ENCODE measurements around the gene GRID1.

The GRID1 gene

DNA sequence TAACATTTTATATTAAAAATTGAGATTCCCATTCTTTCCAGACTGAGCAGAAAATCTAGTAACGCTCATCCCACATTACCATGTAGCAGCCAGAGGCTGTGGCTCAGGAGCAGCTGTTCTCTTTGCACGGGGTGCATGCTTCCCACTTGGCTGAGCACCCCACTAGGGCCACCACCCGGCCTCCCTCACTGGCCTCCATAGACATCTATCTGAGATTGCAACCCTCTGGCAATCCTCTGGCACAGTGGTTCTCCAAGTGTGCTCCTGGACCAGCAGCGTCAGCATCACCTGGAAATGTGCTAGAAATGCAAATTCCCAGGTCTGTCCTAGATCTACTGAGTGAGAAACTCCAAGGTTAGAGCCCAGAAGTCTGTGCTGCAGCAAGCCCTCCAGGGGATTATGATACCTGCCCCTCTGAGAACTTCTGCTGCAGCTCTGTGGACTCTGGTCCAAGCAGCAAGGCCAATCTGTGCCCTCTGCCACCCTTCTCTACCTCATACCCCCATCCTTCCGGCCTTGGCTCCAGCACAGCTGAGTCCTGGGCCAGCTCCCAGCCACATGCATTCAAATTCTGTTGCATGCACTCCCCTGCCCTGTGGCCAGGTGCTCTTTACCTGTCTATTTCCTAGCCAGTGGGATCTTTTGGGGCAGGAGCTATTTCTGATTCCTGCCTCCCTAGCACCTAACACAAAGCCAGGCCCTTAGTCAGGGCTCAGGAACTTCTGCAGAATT, 301.5 kb downstream of the GRID1 start:
- no peak for DNase-seq (ENCODE audit: low read depth, low spot score)

DNA sequence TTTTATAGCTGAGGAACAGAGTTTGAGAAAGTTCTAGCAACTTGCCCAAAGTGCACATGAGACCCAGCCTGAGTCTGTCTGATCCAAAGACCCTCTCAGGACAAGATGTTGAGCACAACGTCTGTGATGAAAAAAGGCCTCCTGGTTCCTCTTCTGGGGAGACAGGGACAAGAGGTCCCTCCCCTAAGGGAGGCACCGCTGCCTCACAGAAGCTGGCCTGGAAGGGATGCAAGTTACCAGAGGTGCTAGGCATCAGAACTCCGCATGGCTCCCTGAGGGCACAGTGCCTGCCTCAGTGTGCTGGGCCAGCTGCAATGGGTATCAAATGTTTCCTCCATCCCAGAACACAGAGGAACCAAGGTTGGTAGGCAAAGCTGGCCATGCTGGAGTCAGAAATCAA, 302.4 kb downstream of the GRID1 start:
- DNase-seq (ENCODE audit: low read depth, low spot score), result no peak

DNA sequence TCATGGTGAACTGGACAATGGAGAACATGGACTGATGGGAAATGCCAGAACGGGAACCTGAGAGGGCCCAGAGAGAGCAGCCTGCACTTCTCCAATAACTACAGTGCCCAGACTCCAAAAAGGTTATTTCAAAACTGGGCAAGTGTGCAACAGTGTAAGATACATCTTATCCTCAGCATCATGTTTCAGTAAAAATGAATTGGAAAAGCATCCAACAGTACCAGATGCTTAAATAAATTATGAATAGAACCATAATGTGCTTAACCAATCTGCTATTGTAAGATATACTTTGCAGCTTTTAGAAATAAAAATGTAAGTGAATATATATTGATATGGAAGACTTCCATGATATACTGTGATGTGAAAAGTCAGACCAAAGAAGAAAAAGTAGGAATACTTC, 303.3 kb downstream of the GRID1 start:
- no peak for DNase-seq (ENCODE audit: low read depth, low spot score)

DNA sequence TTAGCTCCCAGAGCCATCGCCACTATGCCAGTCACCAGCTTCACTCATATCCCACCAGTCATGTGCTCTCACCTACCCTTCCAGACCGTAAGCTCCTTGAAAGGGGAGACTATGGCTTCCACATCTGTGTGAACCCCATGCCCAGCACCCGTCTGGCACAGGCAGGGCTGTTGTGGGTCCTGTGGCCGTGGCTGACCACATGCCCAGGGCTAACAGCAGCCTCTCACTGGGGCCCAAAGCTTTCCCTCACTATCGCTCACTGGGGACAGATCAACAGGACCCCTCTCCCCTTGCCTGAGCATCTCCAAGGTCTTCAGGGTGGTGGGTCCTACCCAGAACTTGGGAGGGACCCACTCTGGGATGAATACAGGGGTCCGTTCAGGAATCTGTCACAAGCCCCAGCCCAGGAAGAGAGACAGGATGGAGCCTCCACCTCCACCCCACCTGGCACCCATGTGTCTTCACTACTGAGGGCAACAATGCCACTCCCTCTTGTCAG, 303.9 kb downstream of the GRID1 start:
- no peak for DNase-seq (ENCODE audit: low read depth, low spot score)

DNA sequence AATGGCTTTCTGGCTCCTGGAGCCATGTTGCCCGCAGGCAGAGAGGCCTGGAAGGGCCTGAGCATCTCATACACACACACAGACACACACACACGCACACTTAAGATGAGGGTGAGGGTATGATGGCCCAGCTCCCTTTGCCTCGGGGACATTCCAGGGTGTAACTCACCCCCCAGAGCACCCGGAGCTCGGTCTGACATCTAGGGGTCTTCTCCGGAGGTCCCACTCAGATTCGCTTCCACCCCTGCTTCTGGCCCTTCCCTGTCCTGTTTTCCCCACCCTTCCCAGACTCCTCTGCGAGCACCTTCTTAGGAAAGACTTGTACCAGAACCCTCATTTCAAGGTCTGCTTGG, 304.4 kb downstream of the GRID1 start:
- DNase-seq (ENCODE audit: low read depth, low spot score), result no peak

DNA sequence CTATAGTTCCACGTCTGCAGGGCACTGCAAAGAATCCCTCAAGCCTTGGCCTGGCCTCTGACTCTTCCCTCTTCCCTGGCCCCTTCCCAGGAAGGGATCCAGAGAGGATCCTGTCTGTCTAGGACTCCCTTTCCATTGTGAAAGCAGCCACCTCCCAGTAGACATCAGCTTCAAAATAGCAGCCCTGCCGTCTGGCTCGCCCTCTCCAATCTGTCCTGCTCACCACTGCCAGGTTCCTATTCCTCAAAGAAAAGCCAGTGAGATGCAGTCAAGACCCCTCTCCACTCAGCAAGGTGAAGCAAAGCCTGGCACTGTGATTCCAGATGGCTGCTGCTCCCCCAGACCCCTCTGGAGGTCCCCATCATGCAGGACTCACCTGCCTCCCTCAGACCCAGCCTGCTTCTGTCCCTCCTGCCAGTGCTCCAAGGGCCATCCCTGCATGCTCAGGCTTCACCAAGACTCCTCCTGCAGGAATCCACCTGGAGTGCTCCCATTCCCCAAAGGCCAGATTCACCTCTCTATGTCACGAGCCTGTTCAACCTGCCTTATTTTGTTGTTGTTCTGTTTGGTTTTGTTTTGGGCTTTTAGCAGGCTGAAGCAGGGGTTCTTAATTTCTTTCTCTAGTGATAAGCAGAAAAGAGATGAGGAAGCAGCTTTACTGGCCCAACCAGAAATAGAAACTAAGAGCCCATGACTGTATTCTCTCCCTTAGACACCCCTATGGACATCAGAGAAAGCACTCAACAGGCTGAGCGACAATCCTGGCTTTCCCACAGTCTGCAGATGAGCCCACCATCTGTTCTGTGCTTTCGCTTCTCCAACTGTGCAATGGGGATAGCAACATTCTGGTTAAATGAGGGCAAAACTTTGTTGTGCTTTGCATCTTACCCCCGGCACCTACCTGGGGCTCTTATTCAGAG, 305.1 kb downstream of the GRID1 start:
- no peak for DNase-seq (ENCODE audit: low read depth, low spot score)

DNA sequence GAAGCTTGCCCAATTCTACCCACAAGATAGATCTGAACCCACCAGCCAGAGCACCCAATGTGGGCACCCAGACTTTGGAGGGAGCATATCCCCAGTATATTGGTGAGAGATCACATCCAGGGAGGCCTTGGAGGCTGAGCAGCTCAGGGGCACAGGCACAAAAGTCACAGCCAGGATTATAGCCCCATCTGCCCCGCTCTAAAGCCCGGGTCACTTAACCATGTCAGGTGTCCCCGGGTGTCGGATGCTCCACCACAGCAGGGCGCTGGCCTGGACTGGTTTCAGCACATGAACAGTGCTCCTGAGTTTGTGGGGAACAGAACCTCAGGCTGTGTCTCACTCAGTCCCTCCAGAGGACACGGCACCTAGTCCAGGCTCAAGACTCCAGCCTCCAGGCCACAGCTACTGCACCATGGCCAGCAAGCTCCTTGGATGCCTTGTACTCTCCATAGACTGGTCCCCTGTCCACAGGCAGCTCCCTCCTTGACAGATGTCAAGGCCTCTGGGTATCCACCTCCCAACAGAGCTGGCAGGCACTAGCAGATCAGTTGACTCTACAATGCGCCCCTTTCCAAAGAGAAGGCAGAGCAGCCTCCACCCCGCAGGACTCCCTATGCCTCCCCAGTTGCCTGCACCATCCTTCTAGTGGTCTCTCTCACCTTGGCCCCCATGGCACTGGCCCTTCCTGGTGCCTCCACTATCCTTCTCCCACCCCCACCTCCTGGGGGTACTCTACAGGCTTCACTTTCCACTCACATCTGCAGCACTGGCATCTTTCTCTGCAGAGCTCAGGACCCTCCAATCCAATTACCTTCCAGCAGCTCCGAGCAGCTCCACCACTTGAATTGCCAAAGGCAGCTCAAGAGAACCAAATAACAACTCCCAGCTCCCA, 306.0 kb downstream of the GRID1 start:
- DNase-seq (ENCODE audit: low read depth, low spot score), result no peak

DNA sequence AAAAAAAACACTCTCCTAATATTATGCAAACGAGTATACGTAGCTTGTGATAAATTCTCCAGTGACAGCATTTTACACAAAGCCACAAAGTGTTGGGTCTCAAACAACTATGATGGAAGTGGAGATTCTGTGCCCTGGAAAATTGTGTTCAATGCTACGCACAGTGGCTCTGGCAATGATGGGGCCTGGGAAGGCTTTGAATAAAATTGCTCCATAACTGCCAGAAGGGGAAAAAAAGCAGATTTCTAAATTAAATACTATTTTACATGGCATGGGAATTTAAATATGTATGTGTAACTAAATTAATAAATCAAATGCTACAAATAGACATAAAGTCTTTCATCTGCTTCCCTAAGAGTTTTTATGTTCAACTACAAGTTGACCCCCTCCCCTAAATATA, 306.7 kb downstream of the GRID1 start:
- no peak for DNase-seq (ENCODE audit: low read depth, low spot score)

DNA sequence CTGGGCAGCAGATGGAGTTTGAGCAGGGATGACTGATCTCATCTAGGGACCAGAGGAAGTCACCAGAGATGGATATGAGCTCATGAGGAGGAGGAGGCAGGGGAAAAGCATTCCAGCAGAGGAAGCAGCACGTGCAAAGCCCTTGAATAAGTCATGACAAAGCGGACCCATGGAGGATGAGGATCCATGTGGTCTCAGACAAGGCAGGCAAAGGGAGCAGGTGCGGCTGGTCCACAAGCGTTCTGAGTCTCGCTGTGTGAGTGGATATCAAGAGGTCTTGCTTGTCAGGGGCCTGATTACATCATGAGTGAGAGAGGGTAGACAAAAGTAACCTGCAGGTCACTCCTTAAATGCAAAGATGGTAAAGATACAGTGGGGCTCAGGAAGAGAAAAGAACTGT, 307.6 kb downstream of the GRID1 start:
- no peak for DNase-seq (ENCODE audit: low read depth, low spot score)

DNA sequence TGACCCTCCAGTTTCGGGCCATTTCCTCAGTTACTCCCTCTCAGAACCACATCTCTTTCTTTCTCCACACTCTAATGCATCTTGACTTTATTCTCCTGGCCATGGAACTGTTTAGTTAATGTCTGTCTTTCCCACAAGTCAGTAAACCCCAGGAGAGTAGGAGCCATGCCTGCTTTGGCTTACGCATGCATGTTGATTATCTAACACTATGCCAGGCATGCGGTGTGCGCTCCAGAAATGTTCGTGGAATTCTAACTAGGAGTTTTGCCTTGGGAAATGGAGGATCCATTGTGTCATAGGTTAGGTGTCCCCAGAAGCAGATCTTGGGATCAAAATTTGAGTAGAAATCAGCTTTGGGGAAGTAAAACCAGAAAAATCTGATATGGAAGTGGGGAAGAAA, 308.9 kb downstream of the GRID1 start:
- DNase-seq (ENCODE audit: low read depth, low spot score), result no peak

DNA sequence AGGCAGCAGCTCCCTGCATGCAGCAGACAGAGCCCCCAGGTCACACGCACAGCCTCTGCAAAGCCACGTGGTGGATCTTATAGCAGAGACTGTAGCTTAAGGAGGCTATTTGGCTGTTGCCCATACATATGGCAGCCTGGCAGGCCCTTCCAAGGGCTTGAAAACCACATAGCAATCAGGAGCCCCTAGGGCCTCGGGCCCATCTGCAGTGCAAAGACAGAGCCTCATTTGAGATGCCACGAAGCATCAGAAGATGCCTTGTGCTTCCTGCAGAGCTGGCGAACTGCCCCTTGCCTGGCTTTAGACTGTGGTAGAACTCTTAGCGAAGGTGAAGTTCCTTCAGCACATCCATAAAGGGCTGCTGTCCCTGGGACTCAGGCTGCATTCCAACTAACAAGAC, 309.9 kb downstream of the GRID1 start:
- no peak for DNase-seq (ENCODE audit: low read depth, low spot score)

DNA sequence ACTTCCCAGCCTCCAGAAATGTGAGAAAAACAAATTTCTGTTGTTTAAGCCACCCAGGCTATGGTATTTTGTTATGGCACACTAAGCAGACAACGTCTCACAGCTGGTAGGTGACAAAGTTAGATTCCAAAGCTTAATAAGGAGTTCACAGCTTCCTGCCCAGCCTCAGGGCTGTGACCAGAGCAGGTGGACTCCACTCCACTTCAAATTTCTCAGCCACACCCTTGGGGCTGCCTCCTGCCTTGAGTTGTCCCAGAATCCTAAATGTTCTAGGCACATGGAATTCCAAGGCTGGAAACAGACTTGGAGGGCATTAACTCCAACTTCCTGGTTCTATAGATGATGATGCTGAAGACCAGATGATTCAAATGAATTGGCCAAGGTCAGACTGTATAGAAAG, 310.7 kb downstream of the GRID1 start:
- no peak for DNase-seq (ENCODE audit: low read depth, low spot score)

DNA sequence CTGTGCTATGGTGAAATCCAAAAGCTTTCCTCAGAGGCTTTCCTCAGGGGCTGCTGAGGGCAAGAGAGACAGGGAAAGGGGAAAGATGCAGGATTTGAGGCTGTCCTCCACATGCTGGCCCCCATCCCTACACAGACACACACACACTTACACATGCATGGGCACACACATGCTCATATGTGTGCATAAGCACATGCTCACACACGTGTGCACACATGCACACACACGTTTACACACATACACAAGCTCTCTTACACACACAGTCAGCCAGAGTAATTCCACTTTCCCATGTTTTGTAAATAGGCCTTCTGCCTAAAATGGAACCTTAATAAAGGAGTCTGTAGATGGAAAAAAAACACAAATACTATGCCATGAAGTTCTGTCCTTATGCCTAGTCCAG, 312.9 kb downstream of the GRID1 start:
- no peak for DNase-seq (ENCODE audit: low read depth, low spot score)

DNA sequence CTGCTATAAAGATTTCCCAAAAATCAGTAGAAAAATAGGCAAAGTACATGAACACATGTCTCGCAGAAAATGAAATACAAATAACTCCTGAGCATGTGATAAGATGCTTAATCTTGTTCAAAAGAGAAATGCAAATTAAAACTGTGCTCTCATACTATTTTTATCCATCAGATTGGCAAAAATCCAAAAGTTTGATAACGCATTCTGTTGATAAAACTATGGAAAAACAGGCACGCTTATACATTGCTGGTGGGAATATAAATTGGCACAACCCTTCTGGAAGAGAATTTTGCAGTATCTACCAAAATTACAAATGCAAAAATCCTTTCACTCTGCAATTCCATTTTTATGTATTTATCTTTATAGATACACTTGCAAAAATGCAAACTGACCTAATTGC, 315.0 kb downstream of the GRID1 start:
- DNase-seq (ENCODE audit: low read depth, low spot score), result no peak

DNA sequence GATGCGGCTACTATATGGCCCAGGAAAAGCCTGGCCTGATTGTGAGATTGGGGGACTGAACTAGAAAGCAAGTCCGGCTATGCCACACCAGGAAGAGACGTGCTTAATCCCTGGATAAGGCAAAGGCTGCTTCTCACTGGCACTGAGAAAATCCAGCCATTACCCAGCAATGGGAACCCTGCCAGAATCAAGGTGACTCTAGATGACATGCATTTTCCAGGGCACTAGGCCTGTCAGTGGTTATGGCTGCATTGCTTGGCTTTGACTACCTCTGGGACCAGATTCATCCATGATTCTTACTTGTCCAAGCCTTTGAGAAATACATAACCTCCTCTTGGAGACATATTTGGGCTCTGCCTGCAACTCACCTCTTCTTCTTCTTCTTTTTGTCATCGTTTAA, 317.2 kb downstream of the GRID1 start:
- no peak for DNase-seq (ENCODE audit: low read depth, low spot score)

DNA sequence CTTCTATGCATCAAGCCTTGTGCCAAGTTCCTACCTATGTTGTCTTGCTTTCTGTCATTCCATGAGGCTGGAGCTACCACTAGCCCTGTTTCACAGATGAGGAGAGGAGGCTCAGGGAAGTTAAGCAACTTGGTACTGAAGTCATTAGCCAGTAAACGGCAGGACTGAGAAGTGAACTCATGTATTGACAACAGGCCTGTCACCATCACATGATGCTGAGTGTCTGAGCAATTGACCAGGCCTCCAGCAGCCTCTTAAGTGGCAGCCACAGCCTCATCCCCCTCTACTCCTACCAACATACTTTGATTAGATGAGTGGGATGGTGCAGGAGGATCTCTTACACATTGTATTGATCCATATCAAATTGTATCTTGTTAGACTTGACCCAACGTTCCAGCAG, 317.6 kb downstream of the GRID1 start:
- DNase-seq (ENCODE audit: low read depth, low spot score), result no peak

DNA sequence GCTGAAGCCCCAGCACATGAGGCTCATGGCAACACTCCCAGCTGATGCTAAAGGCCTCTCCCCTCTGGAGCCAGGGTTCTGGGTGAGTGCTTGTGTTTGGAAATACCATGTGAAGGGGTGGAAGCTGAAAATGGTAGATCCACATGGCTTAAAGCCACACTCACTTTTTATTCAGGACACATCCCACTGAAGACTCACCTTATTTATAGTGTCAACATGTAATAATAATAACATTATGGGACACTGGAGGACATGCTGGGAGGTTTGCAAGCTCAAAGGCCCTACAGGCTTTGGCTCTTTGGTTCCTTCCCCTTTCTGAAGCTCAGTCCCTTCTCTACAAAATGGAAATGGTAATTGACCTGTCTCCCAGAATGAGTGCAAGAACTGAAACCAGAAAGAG, 318.0 kb downstream of the GRID1 start:
- DNase-seq (ENCODE audit: low read depth, low spot score), result no peak

DNA sequence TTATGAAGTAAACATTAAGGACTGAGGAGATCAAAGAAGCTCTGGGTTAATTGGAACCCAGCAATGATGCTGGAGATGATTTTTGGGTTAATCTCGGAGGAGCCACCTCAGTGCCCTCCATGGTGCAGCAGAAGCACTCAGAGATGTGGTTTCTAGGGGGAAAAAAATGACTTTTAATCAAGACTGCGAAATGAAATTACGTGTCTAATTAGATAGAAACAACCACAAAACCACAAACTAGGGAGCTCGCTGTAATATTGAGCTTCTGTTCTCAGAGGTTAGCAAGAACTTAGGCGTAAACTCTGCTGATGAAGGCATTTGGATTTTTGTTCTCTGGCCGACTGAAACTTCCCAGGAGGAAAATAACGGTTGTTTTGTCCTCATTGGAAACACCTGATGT, 319.0 kb downstream of the GRID1 start:
- DNase-seq (ENCODE audit: low read depth, low spot score), result no peak

DNA sequence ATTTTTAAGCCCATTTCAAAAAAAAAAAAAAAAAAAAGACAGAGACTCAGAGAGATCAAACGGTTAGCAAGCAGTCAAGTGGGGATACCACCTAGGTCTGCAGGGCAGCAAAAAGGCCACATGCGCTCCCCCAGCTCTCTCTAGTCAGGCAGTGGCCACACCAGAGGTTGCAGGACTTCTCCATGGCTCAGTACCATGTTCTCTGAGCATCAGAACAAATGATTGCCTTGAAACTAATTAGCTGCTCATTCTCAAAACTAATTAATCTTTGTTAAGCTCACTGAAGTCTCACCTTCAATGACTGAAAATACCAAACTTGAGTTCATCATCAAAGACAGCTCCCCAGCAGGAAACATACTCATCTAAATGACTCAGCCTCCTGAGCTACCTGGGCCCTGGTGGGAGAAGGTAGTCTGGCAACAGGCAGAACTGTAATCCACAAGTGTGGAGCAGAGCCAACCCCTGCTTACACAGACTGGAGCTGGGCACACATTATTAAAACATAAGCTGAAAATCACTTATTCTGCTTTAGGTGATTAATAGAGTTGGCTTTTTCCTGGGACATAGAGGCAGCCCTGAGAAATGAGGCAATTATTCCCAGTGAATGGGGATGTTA, 319.6 kb downstream of the GRID1 start:
- no peak for DNase-seq (ENCODE audit: low read depth, low spot score)

DNA sequence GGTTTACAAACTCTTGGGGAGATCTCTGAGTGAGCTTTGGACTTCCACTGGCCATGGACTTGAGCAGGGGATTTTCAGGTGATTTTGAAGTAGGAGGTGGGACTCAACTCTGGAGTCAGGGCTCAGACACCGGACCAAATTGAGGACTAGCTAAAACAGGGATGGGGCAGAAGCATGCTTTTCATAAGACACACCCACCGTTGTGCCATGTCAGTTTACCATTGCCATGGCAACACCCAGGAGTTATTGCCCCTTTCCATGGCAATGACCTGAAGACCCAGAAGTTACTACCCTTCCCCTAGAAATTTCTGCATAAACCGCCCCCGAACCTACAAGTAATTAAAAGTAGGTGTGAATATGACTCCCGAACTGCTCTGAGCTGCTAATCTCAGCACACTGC, 320.7 kb downstream of the GRID1 start:
- DNase-seq (ENCODE audit: low read depth, low spot score), result no peak

DNA sequence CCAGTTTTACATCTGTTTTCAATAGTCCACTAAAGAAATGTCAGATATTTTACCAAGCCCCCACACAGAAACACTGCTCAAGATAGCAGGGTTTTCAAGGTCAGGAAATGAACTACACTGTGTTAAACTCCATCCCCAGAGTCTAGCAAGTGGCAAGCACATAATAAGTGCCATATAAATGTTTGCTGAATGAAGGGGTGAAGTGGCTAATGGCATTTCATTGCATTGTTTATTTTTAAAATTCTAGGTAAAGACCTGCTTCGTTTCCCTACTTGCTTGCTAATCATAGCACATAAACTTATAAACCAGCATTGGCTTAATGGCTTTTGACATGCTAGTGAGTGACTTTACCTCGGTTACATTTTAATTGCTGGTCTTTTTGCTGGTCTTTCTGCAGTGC, 322.6 kb downstream of the GRID1 start:
- no peak for DNase-seq (ENCODE audit: low read depth, low spot score)

DNA sequence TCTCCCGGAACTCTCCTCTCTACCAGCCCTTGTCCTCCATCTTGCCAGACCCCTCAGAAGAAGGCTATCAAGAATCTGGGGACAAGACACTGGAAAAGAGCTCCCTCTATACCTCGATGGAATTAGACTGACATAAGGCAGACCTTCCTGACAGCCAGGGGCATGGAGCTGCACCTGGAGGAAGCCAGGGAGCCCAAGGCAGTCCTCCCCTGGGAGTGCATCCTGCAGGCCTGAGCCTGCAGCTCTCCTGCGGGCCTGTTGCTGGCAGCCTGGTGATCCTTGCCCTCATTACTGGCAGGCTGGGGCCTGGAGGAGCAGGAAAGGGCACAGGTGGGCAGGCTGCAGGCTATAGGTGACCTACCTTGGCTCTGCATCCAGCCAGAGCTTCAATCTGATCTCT, 323.4 kb downstream of the GRID1 start:
- DNase-seq (ENCODE audit: low read depth, low spot score), result no peak

Data from brain pericyte (primary cell).